GM19035 (cell line): ENCODE results near the gene FASTKD2.

ENCODE experiments used
- ATAC-seq: cut with Tn5 transposase; IDR thresholded peaks from one replicate; pipeline ENCODE4 v1.9.1; 2021; ENCODE audit not compliant: unreplicated experiment

Gene FASTKD2

GRCh38 chr2:206836722-206837121, 71.3 kb downstream of the FASTKD2 start:
- no peak for ATAC-seq

- ATAC-seq, result no peak
Observed at GRCh38 chr2:206837775-206838174, 72.4 kb downstream of the FASTKD2 start.

- no peak for ATAC-seq
Observed at GRCh38 chr2:206838690-206839089, 73.3 kb downstream of the FASTKD2 start.

GRCh38 chr2:206840999-206841398, 75.6 kb downstream of the FASTKD2 start:
- no peak for ATAC-seq
